Activated CD8-positive, alpha-beta memory T cell treated with anti-CD3 and anti-CD28 coated beads, Interleukin-2, amount 10 ng/mL, durations not matched to agents 7 days and 5 days (primary cell): ENCODE data around the gene MRPS25. TPM values are rescaled to one million over a fixed set of nuclear protein-coding genes. Genes with fewer than 3 reads are reported as not detected.

Experiments
- ATAC-seq: fragments of 150-1000 bp; cut with Tn5 transposase; one replicate; pipeline ENCODE4 v1.10.0; 2021; ENCODE audit warnings: moderate library complexity
- CTCF ChIA-PET: fragments of 350-600 bp; sonication (Branson Sonifier 250); formaldehyde crosslinking; loops from one replicate; lab custom pipeline; 2021; ENCODE audit warnings: antibody characterized with exemption; lab: Charles Lee
- DNase-seq: peaks from one replicate; pipeline ENCODE4 v3.0.0-alpha.2; 2020
- H3K27ac Mint-ChIP-seq: one replicate; pipeline ENCODE4 v1.8.0; 2021; ENCODE audit warnings: mild to moderate bottlenecking, mixed read lengths
- H3K27me3 Mint-ChIP-seq: one replicate; pipeline ENCODE4 v1.8.0; 2021; ENCODE audit warnings: mixed read lengths
- H3K36me3 Mint-ChIP-seq: one replicate; pipeline ENCODE4 v1.8.0; 2021; ENCODE audit warnings: mild to moderate bottlenecking, mixed read lengths
- H3K4me1 Mint-ChIP-seq: one replicate; pipeline ENCODE4 v1.8.0; 2021; ENCODE audit warnings: mixed read lengths
- H3K4me3 Mint-ChIP-seq: one replicate; pipeline ENCODE4 v1.8.0; 2021; ENCODE audit warnings: mild to moderate bottlenecking, moderate library complexity, mixed read lengths
- H3K9me3 Mint-ChIP-seq: one replicate; pipeline ENCODE4 v1.8.0; 2022; ENCODE audit warnings: low read depth, mixed read lengths
- total RNA-seq, 2 experiments: library from RNA; stranded (reverse); gene quantifications; one replicate each; pipeline ENCODE4 v1.2.3, GENCODE V29; 2021

MRPS25 gene
- total RNA-seq, 2 experiments from 2014 or later, result 65.3 to 66.9 TPM

GRCh38 chr3:15098503-15099363 is 33.6 kb upstream of the MRPS25 start, which contains the start of gene RBSN:
RBSN (minus strand) TSS chr3:15099148; CDS start chr3:15096120, 3,028 bp downstream.
- Mint-ChIP-seq H3K9me3 (no peaks in the 10 kb centered on the region), H3K4me1 (peaks cover 36% of the 10 kb centered on the region), H3K27ac (peak within 1 kb of the TSS; percentile 92), H3K36me3 (peaks cover 26% of the 10 kb centered on the region), H3K27me3 (peaks cover 3% of the 10 kb centered on the region), H3K4me3 (peak within 1 kb of the TSS; percentile 94)
- peak; percentile 98 for DNase-seq
- CTCF ChIA-PET, result interaction anchor here (0.6 to 4.0 kb wide), 8 partner anchors 10 to 458 kb away, joined by 3 to 28 read pairs (median 8); partner anchors contain the start of genes CAPN7 and MRPS25
- ATAC-seq, result peak; percentile 87

GRCh38 chr3:15097891-15098290 is 32.8 kb upstream of the MRPS25 start:
- ATAC-seq, result peak; percentile 9
- H3K4me3 Mint-ChIP-seq, result peak overlapping the region; percentile 94
- peaks cover 36% of the 10 kb centered on the region for H3K4me1 Mint-ChIP-seq
- peaks cover 3% of the 10 kb centered on the region for H3K27me3 Mint-ChIP-seq
- no peaks in the 10 kb centered on the region for H3K9me3 Mint-ChIP-seq
- peak overlapping the region; percentile 92 for H3K27ac Mint-ChIP-seq
- H3K36me3 Mint-ChIP-seq, result peaks cover 26% of the 10 kb centered on the region
- DNase-seq, result peak; percentile 61
- CTCF ChIA-PET, result interaction anchor here (1.7 to 4.0 kb wide), 6 partner anchors 11 to 109 kb away, joined by 7 to 28 read pairs (median 8); partner anchors contain the start of genes CAPN7 and MRPS25

GRCh38 chr3:15096046-15096445 is 30.9 kb upstream of the MRPS25 start:
- ATAC-seq (no peak), DNase-seq (no peak)
- no peaks in the 10 kb centered on the region for H3K9me3 Mint-ChIP-seq
- no peak overlapping the region for H3K27ac Mint-ChIP-seq
- peaks cover 3% of the 10 kb centered on the region for H3K27me3 Mint-ChIP-seq
- CTCF ChIA-PET, result no interaction called here
- H3K4me1 Mint-ChIP-seq, result peaks cover 31% of the 10 kb centered on the region
- peaks cover 26% of the 10 kb centered on the region for H3K36me3 Mint-ChIP-seq
- no peak overlapping the region for H3K4me3 Mint-ChIP-seq

- DNase-seq, result no peak
- H3K27ac Mint-ChIP-seq, result no peak overlapping the region
- H3K4me1 Mint-ChIP-seq, result peaks cover 22% of the 10 kb centered on the region
- H3K4me3 Mint-ChIP-seq, result no peak overlapping the region
- H3K9me3 Mint-ChIP-seq, result no peaks in the 10 kb centered on the region
- H3K27me3 Mint-ChIP-seq, result peaks cover 3% of the 10 kb centered on the region
- CTCF ChIA-PET, result interaction anchor here (0.6 to 1.3 kb wide), 3 partner anchors 14 to 168 kb away, joined by 3 to 5 read pairs (median 4); no protein-coding TSS in a partner anchor
- peaks cover 35% of the 10 kb centered on the region for H3K36me3 Mint-ChIP-seq
- no peak for ATAC-seq
Observed at GRCh38 chr3:15094187-15094875, 29.2 kb upstream of the MRPS25 start.

GRCh38 chr3:15092686-15093085 is 27.6 kb upstream of the MRPS25 start:
- Mint-ChIP-seq H3K36me3 (peaks cover 32% of the 10 kb centered on the region), H3K4me1 (peaks cover 12% of the 10 kb centered on the region), H3K9me3 (no peaks in the 10 kb centered on the region), H3K4me3 (no peak overlapping the region), H3K27me3 (no peaks in the 10 kb centered on the region), H3K27ac (no peak overlapping the region)
- ATAC-seq (no peak), DNase-seq (no peak)
- CTCF ChIA-PET, result interaction anchor here (1.0 kb wide), 1 partner anchor 328 kb away, joined by 3 read pairs; no protein-coding TSS in a partner anchor

GRCh38 chr3:15091575-15091974 is 26.5 kb upstream of the MRPS25 start:
- H3K27me3 Mint-ChIP-seq, result no peaks in the 10 kb centered on the region
- CTCF ChIA-PET, result interaction anchor here (1.0 to 2.8 kb wide), 3 partner anchors 17 to 330 kb away, joined by 3 to 12 read pairs (median 3); partner anchors contain the start of gene MRPS25
- no peak for DNase-seq
- ATAC-seq, result no peak
- no peaks in the 10 kb centered on the region for H3K9me3 Mint-ChIP-seq
- H3K36me3 Mint-ChIP-seq, result peaks cover 35% of the 10 kb centered on the region
- no peak overlapping the region for H3K4me3 Mint-ChIP-seq
- no peak overlapping the region for H3K27ac Mint-ChIP-seq
- H3K4me1 Mint-ChIP-seq, result peaks cover 9% of the 10 kb centered on the region

GRCh38 chr3:15089201-15089600 is 24.1 kb upstream of the MRPS25 start:
- no peak overlapping the region for H3K4me3 Mint-ChIP-seq
- no peaks in the 10 kb centered on the region for H3K9me3 Mint-ChIP-seq
- ATAC-seq (no peak), DNase-seq (no peak)
- no peaks in the 10 kb centered on the region for H3K27me3 Mint-ChIP-seq
- peaks cover 28% of the 10 kb centered on the region for H3K36me3 Mint-ChIP-seq
- no peaks in the 10 kb centered on the region for H3K4me1 Mint-ChIP-seq
- no peak overlapping the region for H3K27ac Mint-ChIP-seq
- CTCF ChIA-PET, result interaction anchor here (2.8 kb wide), 1 partner anchor 19 kb away, joined by 12 read pairs; no protein-coding TSS in a partner anchor

- Mint-ChIP-seq H3K36me3 (peaks cover 39% of the 10 kb centered on the region), H3K9me3 (no peaks in the 10 kb centered on the region), H3K27ac (no peak overlapping the region), H3K4me3 (no peak overlapping the region), H3K27me3 (no peaks in the 10 kb centered on the region), H3K4me1 (peaks cover 3% of the 10 kb centered on the region)
- CTCF ChIA-PET, result interaction anchor here (1.0 kb wide), 1 partner anchor 19 kb away, joined by 3 read pairs; no protein-coding TSS in a partner anchor
- DNase-seq (no peak), ATAC-seq (no peak)
Observed at GRCh38 chr3:15086699-15087098, 21.6 kb upstream of the MRPS25 start.

- H3K4me1 Mint-ChIP-seq, result peaks cover 3% of the 10 kb centered on the region
- no peak for DNase-seq
- no peak overlapping the region for H3K4me3 Mint-ChIP-seq
- no peak overlapping the region for H3K27ac Mint-ChIP-seq
- no peak for ATAC-seq
- peaks cover 43% of the 10 kb centered on the region for H3K36me3 Mint-ChIP-seq
- CTCF ChIA-PET, result interaction anchor here (1.0 kb wide), 1 partner anchor 20 kb away, joined by 3 read pairs; no protein-coding TSS in a partner anchor
- no peaks in the 10 kb centered on the region for H3K9me3 Mint-ChIP-seq
- H3K27me3 Mint-ChIP-seq, result no peaks in the 10 kb centered on the region
Observed at GRCh38 chr3:15086263-15086662, 21.1 kb upstream of the MRPS25 start.

GRCh38 chr3:15083252-15083651 is 18.1 kb upstream of the MRPS25 start:
- Mint-ChIP-seq H3K9me3 (no peaks in the 10 kb centered on the region), H3K4me3 (no peak overlapping the region), H3K36me3 (peaks cover 43% of the 10 kb centered on the region), H3K27ac (no peak overlapping the region), H3K4me1 (peaks cover 3% of the 10 kb centered on the region), H3K27me3 (no peaks in the 10 kb centered on the region)
- CTCF ChIA-PET, result no interaction called here
- ATAC-seq (no peak), DNase-seq (no peak)

- no peak overlapping the region for H3K4me3 Mint-ChIP-seq
- H3K4me1 Mint-ChIP-seq, result peaks cover 3% of the 10 kb centered on the region
- no peaks in the 10 kb centered on the region for H3K9me3 Mint-ChIP-seq
- CTCF ChIA-PET, result no interaction called here
- no peak overlapping the region for H3K27ac Mint-ChIP-seq
- H3K27me3 Mint-ChIP-seq, result no peaks in the 10 kb centered on the region
- H3K36me3 Mint-ChIP-seq, result peaks cover 50% of the 10 kb centered on the region
- DNase-seq (no peak), ATAC-seq (no peak)
Observed at GRCh38 chr3:15081960-15082664, 17.0 kb upstream of the MRPS25 start.

GRCh38 chr3:15079091-15079490 is 14.0 kb upstream of the MRPS25 start:
- Mint-ChIP-seq H3K4me3 (no peak overlapping the region), H3K9me3 (no peaks in the 10 kb centered on the region), H3K4me1 (peaks cover 3% of the 10 kb centered on the region), H3K36me3 (peaks cover 54% of the 10 kb centered on the region), H3K27ac (no peak overlapping the region), H3K27me3 (no peaks in the 10 kb centered on the region)
- ATAC-seq (no peak), DNase-seq (no peak)
- CTCF ChIA-PET, result no interaction called here

GRCh38 chr3:15074500-15074899 is 9.4 kb upstream of the MRPS25 start:
- DNase-seq (no peak), ATAC-seq (no peak)
- Mint-ChIP-seq H3K36me3 (peaks cover 41% of the 10 kb centered on the region), H3K27me3 (no peaks in the 10 kb centered on the region), H3K4me3 (no peak overlapping the region), H3K27ac (no peak overlapping the region), H3K9me3 (no peaks in the 10 kb centered on the region), H3K4me1 (no peaks in the 10 kb centered on the region)
- CTCF ChIA-PET, result no interaction called here
